Spleen (tissue), 11 donors: ENCODE data around the gene GSE1. TPM values are rescaled to one million over a fixed set of nuclear protein-coding genes. Genes with fewer than 3 reads are reported as not detected.

Experiments used
- DNase-seq: peaks from one replicate; pipeline ENCODE4 v3.0.0-alpha.2; 2020
- H3K27ac ChIP-seq, 8 donors: fragments of 200-600 bp; sonication (generic) in 7 of 8; 1 replicate in 4 of 8; 2 replicates in 4 of 8; pipeline versions ENCODE4 v1.5.0 to v1.8.0; 2016 to 2021; ENCODE audit warnings: inconsistent platforms in 4 of 8, mild to moderate bottlenecking in 4 of 8, moderate library complexity in 1 of 8
- H3K27me3 ChIP-seq, 7 donors: fragments of 200-600 bp; sonication (generic) in 6 of 7; replicated peaks in 1 of 7; 1 replicate in 4 of 7; 2 replicates in 3 of 7; pipeline versions ENCODE4 v1.5.0 to v1.8.0; 2016 to 2021; ENCODE audit warnings: inconsistent platforms in 3 of 7, mild to moderate bottlenecking in 1 of 7
- H3K36me3 ChIP-seq, 6 donors: fragments of 200-600 bp; sonication (generic) in 5 of 6; 1 replicate in 4 of 6; 2 replicates in 2 of 6; pipeline versions ENCODE4 v1.5.0 to v1.8.0; 2016 to 2021; ENCODE audit warnings: inconsistent platforms in 2 of 6
- H3K4me1 ChIP-seq, 6 donors: fragments of 200-600 bp; sonication (generic) in 5 of 6; 1 replicate in 3 of 6; 2 replicates in 3 of 6; pipeline versions ENCODE4 v1.5.0 to v1.8.0; 2016 to 2021; ENCODE audit warnings: inconsistent platforms in 3 of 6
- H3K4me3 ChIP-seq, 8 donors: fragments of 200-600 bp; sonication (generic) in 7 of 8; 1 replicate in 4 of 8; 2 replicates in 4 of 8; pipeline versions ENCODE4 v1.5.0 to v1.8.0; 2016 to 2021; ENCODE audit warnings: inconsistent platforms in 4 of 8, mild to moderate bottlenecking in 4 of 8, moderate library complexity in 2 of 8
- H3K9me3 ChIP-seq, 8 donors: fragments of 200-600 bp; sonication (generic) in 7 of 8; 1 replicate in 4 of 8; 2 replicates in 4 of 8; pipeline versions ENCODE4 v1.5.0 to v1.8.0; 2016 to 2021; ENCODE audit warnings: inconsistent platforms in 4 of 8
- POLR2A ChIP-seq, 3 donors: fragments of 450-650 bp; IDR thresholded peaks; one replicate each; pipeline ENCODE4 v1.5.1; 2017; ENCODE audit warnings: antibody characterized with exemption in 3 of 3, mild to moderate bottlenecking in 1 of 3
- POLR2AphosphoS5 ChIP-seq, 3 donors: sonication (generic); formaldehyde crosslinking; IDR thresholded peaks; one replicate each; pipeline ENCODE4 v1.5.1; 2017; ENCODE audit warnings: antibody characterized with exemption in 3 of 3
- WGBS, 5 donors: extraction: QIAGEN DNeasy Blood & Tissue Kit in 3 of 5; methylation state at CpG; one replicate each; pipeline versions ENCODE4 v1.1.5 to v1.1.7; 2013 to 2018; 5-methylcytosine and 5-hydroxymethylcytosine counted together
- intact Hi-C: fragments of 100-400 bp; cut with DNase I; formaldehyde crosslinking; loops from one replicate; pipeline ENCODE4 v1.15.0; 2023; ENCODE audit warnings: low total_unique reads
- polyA plus RNA-seq, 3 donors: library from polyadenylated mRNA; stranded (reverse); fragments of 200-250 nt; gene quantifications; one replicate each; pipeline ENCODE4 v1.2.1, GENCODE V29; 2013
- total RNA-seq, 7 donors: library from RNA; depleted of rRNA in 3 of 7; stranded (reverse); fragments of >200 nt in 3 of 7; fragmentation: NEBNext Ultra II Directional in 4 of 7; extraction: Animal tissue kit (Norgen Biotek cat#: 25700) in 4 of 7; gene quantifications; one replicate each; pipeline versions ENCODE4 v1.1.0 to v1.2.1, GENCODE V29; 2016 to 2021
- TF ChIP-seq, protein P1 (sequence below), 11 experiments: fragments of 200-600 bp in 7 of 11; fragments of 450-650 bp in 4 of 11; sonication (generic) in 4 of 11; IDR thresholded peaks in 8 of 11; conservative IDR thresholded peaks in 3 of 11; 1 replicate in 7 of 11; 2 replicates in 4 of 11; pipeline versions ENCODE4 v1.4.0 to v1.8.0; 2016 to 2021; ENCODE audit warnings: antibody characterized with exemption in 11 of 11, inconsistent platforms in 4 of 11, mild to moderate bottlenecking in 1 of 11
- donor health status: healthy with polysubstance abuse.
- donor health status: DM: no; HTN: no; CAD: no; lungs with moderate emphysema.
- donor health status: DM: no; HTN: no; CAD: no.
- donor health status: Bipolar disorder and iron deficiency.
- donor health status: healthy.
- donor health status: DM: no; HTN: no; CAD: no.
- donor health status: DM: yes; HTN: yes; CAD: no.

The GSE1 gene
- total and polyA plus RNA-seq, 10 donors: 7.4 to 121 (median 86.3) TPM

DNA sequence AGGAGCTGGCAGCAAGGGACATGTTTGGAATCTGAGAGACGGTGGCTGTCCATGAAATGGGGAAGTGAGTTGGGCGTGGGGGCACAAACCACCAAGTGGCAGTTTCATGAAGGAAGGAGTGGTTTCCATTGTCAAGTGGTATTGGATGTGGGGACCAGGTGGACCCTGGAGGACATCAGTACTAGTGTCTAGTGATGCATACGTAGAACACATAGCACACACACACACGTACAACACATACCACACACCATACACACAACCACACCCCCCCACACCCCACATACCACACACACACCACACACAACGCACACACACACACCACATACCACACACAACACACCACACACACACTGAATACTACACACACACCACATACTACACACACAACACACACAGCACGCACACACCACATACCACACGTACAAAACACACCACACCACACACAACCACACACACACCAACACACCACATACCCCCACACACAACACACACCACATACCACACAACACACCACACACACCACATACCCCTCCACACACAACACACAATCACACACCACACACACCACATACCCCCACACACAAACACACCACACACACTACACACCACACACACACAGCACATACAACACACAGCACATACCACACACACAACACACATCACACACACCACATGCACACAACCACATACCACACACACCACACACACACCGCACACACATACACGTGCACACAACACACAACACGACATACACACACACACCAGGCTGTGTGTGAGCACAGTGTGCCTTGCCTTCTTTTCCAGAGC lies 41.1 kb upstream of the GSE1 start:
- 42 to 57% (median 51%) methylated on average over 10 of the region's 10 CpGs for WGBS, 5 donors
- Histone ChIP-seq H3K36me3 (peaks cover 0 to 3% (median 0%) of the 10 kb centered on the region in 6 donors), H3K9me3 (no peaks in the 10 kb centered on the region), H3K27me3 (no peaks in the 10 kb centered on the region), H3K4me1 (peaks cover 64 to 100% (median 99%) of the 10 kb centered on the region in 6 donors), H3K4me3 (peak overlapping the region in 3 of 8 donors; percentile 3 to 52 (median 15)), H3K27ac (peak overlapping the region in 7 of 8 donors; percentile 44 to 89 (median 80))
- intact Hi-C loops: no loop called here
- DNase-seq: no peak
- TF ChIP-seq POLR2A (IDR thresholded peaks at IDR 0.05) (no peak), POLR2AphosphoS5 (IDR thresholded peaks at IDR 0.05) (peak in 2 of 3 donors; percentile 16 to 61)
- TF ChIP-seq, protein P1, sequence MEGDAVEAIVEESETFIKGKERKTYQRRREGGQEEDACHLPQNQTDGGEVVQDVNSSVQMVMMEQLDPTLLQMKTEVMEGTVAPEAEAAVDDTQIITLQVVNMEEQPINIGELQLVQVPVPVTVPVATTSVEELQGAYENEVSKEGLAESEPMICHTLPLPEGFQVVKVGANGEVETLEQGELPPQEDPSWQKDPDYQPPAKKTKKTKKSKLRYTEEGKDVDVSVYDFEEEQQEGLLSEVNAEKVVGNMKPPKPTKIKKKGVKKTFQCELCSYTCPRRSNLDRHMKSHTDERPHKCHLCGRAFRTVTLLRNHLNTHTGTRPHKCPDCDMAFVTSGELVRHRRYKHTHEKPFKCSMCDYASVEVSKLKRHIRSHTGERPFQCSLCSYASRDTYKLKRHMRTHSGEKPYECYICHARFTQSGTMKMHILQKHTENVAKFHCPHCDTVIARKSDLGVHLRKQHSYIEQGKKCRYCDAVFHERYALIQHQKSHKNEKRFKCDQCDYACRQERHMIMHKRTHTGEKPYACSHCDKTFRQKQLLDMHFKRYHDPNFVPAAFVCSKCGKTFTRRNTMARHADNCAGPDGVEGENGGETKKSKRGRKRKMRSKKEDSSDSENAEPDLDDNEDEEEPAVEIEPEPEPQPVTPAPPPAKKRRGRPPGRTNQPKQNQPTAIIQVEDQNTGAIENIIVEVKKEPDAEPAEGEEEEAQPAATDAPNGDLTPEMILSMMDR (IDR thresholded peaks at IDR 0.05 in 8 of 11, conservative IDR thresholded peaks at IDR 0.05 in 3 of 11): no peak

DNA sequence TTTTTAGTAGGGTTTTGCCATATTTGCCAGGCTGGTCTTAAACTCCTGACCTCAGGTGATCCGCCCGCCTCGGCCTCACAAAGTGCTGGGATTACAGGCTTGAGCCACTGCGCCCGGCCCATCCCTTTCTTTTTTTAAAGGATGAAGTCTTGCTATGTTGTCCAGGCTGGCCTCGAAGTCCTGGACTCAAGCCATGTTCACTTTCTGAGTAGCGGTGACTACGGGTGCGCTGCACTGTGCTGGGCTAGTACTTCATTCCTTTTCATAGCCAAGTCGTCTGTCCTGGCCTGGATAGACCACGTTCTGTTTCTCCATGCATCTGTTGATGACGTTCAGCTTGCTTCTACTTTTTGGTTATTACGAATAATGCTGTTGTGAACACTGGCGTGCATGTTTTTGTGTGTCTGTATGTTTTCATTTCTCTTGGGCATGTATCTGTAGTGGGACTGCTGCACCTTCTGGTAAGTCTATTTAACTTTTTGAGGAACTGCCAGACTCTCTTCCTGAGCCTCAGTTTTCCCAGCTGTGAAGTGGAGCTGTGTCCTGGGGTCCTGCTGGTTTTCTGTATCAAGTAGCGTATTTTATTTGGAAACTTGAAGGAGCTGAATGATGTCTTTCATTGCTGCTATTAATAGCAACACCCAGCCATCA lies 40.0 kb upstream of the GSE1 start:
- peaks cover 64 to 100% (median 99%) of the 10 kb centered on the region in 6 donors for H3K4me1 ChIP-seq

DNA sequence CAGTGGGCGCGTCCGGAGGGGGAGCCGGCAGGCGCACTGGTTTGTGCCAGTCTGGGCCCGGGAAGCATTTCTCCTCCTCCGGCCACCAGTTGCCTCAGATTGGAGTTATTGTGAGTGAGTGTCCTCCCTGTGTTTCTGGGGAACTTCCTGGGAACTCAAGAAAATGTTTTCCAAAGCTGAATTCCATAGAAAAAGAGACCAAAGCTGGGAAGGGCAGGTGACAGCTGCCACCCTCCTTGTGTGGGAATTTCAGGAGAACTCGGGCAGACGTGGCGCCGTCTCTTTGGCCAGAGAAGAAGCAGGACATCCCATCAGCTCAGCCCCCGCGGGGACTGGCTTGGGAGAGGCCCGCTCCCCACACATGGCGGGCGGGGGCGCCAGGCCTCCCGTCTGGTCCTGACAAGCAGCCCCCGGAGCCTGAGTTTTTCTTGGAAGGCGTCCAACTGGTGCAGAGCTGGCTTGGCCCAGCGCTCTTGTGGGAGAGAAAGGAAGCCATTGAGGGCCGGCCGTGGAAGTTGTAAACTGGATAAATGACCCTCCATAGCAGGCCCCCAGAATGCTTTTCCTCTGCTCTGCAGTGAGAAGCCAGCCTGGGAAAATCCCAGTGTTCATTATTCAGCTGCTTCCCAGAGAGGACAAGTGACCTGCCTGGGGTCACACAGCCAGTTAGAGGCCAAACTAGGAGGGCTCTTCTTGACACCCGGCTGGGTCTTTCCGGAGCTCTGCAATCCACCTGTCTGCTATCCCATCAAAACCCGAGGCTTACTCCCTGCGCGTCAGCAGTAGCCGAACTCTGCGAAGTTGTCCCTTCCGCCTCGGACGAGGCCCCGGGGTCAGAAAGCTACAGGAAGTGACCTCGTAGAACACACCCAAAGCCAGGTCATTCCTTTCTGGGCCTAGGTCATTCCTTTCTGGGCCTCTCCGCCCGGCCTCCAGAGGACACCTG lies 39.2 kb upstream of the GSE1 start:
- peaks cover 56 to 100% (median 99%) of the 10 kb centered on the region in 6 donors for H3K4me1 ChIP-seq
- H3K27me3 ChIP-seq: no peaks in the 10 kb centered on the region
- H3K36me3 ChIP-seq: peaks cover 0 to 3% (median 0%) of the 10 kb centered on the region in 6 donors
- 48 to 61% (median 55%) methylated on average over 27 to 37 of the region's 37 CpGs for WGBS, 5 donors
- DNase-seq: no peak
- intact Hi-C loops: no loop called here
- TF ChIP-seq POLR2AphosphoS5 (IDR thresholded peaks at IDR 0.05) (peak; percentile 51 to 80 (median 67)), POLR2A (IDR thresholded peaks at IDR 0.05) (no peak)
- peak overlapping the region in 7 of 8 donors; percentile 51 to 89 (median 64) for H3K27ac ChIP-seq
- H3K4me3 ChIP-seq: peak overlapping the region in 1 of 8 donors; percentile 1
- no peaks in the 10 kb centered on the region for H3K9me3 ChIP-seq

More for the DNA sequence above, 40.0 kb upstream of the GSE1 start:
- intact Hi-C loops: no loop called here
- TF ChIP-seq POLR2AphosphoS5 (IDR thresholded peaks at IDR 0.05) (no peak), POLR2A (IDR thresholded peaks at IDR 0.05) (no peak)
- TF ChIP-seq, protein P1 (IDR thresholded peaks at IDR 0.05 in 8 of 11, conservative IDR thresholded peaks at IDR 0.05 in 3 of 11): no peak
- Histone ChIP-seq H3K27ac (peak overlapping the region in 7 of 8 donors; percentile 26 to 89 (median 64)), H3K36me3 (peaks cover 0 to 3% (median 0%) of the 10 kb centered on the region in 6 donors), H3K9me3 (no peaks in the 10 kb centered on the region), H3K27me3 (no peaks in the 10 kb centered on the region), H3K4me3 (no peak overlapping the region)
- no peak for DNase-seq
- WGBS, 5 donors: 82 to 91% (median 87%) methylated on average over 15 of the region's 15 CpGs
